ENCODE results near the gene CFAP77.

Gene CFAP77

DNA sequence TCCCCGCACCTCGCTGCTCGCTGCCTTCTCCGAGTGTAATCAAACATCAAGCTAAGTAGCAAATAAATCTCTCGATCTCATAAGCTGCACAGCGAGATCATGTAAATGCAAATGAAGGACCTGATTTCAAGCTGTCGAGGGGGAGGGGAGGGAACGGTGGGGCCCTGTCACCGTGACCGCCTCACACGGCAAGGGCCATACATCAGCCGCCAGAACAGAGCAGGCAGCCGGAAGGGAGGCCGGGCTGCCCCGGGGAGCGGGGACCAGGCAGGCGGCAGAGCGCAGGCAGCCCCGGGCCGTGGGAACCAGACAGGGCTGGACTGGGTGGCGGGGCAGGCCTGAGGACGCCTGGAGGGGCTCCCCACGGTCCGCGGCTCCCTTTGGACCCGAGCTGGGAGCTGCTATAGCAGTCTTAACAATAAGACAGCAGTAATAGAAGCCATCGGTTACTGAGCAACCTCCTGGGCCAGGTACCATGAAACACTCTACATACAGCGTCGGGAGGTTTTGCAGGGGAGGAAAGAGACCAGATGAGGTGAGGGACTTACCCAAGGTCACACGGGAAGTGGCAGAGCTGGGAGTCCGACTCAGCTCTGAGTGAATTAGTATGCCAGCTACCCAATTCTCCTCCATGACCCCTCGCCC is 76.8 kb downstream of the CFAP77 start:
- in situ Hi-C loops (cut with MboI; ENCODE audit: low sequenced_read_pairs), result no loop called here

DNA sequence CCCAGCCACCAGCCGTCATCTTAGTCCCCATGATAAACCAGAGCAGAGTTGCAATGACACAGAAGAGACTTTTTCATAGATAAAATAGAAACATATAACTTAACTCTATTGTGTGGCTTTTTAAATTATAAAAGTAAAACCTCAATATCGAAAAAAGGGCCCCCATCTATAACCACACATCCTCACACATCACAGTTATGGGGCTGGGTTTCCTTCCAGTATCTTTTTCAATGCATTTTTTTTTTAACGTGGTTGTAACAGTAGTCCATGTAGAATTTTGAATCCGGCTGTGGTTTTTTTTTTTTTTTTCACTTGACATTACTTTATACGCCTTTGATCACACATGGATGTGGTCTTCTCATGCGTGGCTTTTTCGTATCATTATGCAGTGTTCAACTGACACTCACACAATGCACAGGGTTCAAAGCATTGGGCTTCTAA is 77.4 kb downstream of the CFAP77 start:
- in situ Hi-C loops (cut with MboI; ENCODE audit: low sequenced_read_pairs), result no loop called here

DNA sequence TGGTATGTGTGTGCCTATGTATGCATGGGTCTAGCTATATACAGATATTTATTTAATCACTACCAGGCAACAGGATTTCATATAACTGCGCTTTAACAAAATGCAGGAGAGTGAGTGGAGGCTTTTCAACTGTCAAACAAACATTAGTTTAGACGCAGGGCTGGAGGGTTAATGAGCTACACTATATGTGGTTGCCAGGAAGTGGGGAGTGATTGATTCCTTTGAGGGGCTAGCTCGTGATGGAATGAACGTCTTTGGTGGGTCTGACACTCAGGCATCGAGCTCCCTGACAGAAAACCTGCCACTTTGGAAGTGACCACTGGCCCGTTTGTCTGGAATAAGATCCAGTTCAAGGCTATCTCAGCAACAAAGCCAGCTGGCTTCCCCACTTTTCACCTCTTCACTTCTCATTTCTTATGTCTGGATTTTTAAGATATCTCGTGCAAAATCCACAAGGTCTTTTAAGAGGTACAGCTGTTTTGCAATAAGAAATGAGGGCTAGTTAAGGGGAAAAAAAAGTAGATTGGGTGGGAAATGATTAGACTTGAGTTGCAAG is 78.0 kb downstream of the CFAP77 start:
- in situ Hi-C loops (cut with MboI; ENCODE audit: low sequenced_read_pairs), result no loop called here

DNA sequence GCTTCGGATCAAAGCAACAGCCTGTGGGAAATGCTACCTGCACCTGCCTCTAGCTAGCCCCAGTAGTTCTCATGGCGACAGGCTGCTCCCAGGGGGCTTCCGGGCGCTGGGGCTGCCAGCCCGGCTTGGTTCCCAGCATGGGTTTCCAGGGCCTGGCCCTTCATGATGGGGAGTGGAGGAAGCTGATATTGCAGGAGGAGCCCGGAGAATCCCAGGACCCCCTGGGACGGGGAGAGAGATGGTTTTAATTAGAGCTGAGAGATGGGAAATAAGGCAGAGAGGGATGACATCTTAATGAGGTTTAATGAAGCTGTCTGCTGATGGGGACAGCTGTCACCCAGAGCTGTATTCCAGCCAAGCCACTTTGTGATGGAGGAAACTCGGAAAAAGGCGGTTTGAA is 78.6 kb downstream of the CFAP77 start:
- in situ Hi-C loops (cut with MboI; ENCODE audit: low sequenced_read_pairs), result no loop called here

DNA sequence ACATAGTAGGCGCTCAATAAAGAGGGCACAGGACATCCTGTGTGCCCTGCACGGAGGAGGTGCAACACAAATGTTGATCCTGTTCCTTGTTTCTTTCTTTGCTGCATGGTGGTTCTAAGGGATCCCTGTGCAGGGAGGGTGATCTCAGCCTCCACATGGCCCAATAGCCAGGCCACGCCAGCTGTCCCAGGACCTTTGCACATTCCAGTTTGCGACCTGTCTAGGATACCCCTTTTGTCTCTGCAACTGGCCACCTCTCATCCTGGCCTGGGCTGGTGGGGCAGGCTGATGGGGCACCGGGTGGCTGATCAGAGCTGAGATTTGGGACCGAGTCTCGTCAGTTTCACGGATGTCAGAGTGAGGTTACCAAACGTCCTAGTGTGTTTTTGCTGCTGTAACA is 79.5 kb downstream of the CFAP77 start:
- in situ Hi-C loops (cut with MboI; ENCODE audit: low sequenced_read_pairs), result no loop called here

DNA sequence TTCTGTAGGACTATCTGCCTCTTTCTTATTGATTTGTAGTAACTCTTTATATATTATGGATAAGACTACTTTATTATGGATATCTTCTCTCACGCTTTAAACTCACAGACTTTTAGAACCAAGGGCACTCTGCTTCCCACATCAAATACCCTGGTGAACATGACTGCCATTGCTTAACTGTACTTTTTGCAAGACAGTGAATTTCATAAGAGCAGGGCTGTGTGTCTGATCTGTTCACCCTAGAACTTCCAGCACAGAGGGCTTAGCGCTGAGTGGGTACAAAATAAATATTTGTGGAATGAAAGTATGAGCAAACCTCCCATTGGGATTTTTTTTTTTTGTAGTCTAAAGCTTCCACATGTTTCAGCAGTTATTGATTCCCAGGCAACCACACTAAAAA is 84.8 kb downstream of the CFAP77 start:
- in situ Hi-C loops (cut with MboI; ENCODE audit: low sequenced_read_pairs), result no loop called here

DNA sequence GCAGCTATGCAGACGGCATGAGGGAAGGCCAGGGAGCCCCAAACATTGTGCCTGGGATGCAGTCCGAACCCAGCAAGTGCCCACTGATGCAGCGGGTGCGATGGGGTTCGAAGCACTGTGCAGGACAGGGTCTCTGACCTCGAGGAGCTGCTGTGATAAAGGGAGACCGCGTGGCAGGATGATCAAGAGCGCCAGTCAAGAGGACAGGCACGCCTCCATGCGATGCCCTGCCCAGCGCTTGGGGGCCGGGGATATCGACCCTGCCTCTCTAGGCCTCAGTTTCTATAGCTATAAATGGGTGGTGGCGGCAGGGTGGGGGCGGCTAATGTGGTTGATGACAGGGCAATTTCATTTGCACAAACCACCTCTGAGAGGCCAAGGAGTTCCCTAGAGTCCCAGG is 87.7 kb downstream of the CFAP77 start:
- in situ Hi-C loops (cut with MboI; ENCODE audit: low sequenced_read_pairs), result no loop called here

DNA sequence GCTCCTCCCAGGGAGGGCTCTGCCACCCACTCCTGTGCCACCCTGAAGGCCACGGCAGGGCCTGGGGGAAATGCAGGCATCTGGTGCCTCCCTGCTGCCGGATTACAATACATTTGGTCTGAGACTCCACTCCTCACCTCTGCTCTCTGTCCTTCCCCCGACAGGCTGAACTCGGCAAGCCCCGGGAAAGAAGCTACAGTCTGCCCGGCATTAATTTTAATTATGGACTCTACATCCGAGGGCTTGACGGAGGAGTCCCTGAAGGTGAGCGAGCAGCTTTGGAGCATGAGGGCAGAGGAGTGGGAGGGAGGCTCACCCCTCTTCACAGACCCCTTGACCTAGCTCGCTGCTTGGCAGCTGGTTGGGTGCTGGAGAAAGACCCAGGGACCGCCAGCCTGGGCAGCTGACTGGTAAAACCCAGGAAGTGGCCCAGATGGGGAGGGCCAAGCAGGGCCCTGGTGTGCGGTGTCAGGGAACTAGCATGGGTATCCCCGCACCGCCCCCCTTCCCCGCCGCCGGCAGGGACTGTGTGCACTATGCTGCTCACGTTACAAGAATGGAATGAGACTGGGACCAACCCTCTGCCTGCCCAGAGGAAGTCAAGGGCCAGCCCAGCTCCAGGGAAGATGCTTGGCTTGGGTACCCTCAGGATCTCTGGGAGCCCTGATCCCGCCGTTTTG is 88.7 kb downstream of the CFAP77 start:
- in situ Hi-C loops (cut with MboI; ENCODE audit: low sequenced_read_pairs), result no loop called here

DNA sequence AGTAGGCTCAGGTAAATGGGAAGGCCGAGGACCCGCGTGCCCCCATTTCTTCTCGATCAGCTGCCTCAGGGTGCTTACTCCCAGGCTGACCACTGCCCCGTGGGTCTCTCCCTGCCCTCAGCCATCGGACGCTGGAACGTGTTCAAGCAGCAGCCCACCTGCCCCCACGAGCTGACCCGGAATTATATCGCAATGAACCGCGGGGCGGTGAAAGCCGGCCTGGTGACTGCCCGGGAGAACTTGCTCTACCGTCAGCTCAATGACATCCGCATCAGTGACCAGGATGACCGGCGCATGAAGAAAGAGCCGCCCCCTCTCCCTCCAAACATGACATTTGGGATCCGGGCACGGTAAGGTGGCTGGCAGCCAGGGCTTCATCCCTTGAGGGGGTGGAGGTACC is 89.2 kb downstream of the CFAP77 start:
- in situ Hi-C loops (cut with MboI; ENCODE audit: low sequenced_read_pairs), result no loop called here

DNA sequence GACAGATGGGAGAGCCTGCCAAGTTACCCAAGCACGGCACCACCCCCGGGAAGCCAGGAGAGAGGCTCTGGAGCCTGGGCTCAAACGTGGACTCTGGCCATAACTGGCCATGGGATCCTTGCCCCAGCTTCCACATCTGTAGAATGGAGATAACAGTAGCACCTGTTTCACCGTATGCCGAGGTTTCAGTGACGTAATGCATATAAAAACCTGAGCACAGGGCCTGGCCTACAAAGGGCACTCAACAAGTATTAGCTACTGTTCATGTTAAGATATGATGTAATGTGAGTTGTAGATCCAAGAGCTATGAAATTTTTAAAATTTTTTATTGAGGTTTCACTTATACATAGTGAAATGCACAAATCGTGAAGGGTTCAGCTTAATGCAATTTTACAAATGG is 90.2 kb downstream of the CFAP77 start:
- in situ Hi-C loops (cut with MboI; ENCODE audit: low sequenced_read_pairs), result no loop called here

DNA sequence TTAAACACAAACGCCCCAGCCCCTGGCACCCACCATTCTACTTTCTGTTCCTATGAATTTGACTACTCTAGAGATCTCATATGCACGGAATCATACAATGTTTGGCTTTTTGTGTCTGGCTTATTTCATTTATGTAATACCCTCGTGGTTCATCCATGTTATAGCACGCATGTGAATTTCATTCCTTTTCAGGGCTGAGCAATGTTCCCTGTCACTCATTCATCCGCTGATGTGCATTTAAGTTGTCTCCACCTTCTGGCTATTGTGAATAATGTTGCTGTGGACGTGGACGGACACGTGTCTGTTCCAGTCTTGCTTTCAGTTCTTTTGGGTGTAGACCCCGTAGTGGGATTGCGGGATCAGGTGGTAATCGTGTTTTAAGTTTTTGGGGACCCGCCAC is 92.5 kb downstream of the CFAP77 start:
- in situ Hi-C loops (cut with MboI; ENCODE audit: low sequenced_read_pairs), result no loop called here

DNA sequence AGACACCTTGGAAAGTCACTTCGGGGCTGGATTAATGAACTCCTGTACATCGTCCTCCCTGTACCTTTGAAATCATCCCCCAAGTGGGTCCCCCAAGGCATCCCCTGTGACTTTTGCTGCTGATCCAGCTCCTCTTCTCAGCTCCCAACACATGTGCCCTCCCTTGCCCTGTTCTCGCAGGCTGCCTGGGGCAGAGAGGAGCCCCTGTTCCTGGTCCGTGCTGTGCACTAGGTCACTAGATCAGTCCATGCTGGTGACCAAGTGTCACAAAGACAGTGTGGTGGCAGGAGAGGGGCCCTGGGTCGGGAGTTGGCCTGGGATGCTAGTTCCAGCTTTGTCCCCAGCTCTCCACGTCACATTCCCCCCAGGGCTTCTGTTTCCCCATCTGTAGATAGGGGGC is 93.1 kb downstream of the CFAP77 start:
- in situ Hi-C loops (cut with MboI; ENCODE audit: low sequenced_read_pairs), result no loop called here

DNA sequence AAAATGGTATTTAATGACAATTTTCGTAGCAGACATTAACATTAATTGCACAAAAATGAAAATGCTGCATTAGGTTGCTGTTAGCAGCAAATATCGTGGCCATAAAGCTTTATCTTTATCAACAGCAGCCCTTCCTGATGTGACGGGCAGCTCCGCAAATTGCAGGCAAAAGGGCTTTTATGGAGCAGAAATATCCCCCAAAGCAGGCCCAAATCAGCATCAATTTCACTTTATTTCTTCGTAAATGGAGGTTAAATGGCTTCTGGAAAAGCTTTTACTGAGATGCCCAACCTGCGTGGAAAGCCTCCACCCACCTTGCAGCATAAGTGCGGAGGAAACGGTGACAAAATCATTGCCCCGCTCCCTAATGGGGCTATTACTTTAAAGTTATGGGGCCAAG is 94.5 kb downstream of the CFAP77 start:
- in situ Hi-C loops (cut with MboI; ENCODE audit: low sequenced_read_pairs), result no loop called here

DNA sequence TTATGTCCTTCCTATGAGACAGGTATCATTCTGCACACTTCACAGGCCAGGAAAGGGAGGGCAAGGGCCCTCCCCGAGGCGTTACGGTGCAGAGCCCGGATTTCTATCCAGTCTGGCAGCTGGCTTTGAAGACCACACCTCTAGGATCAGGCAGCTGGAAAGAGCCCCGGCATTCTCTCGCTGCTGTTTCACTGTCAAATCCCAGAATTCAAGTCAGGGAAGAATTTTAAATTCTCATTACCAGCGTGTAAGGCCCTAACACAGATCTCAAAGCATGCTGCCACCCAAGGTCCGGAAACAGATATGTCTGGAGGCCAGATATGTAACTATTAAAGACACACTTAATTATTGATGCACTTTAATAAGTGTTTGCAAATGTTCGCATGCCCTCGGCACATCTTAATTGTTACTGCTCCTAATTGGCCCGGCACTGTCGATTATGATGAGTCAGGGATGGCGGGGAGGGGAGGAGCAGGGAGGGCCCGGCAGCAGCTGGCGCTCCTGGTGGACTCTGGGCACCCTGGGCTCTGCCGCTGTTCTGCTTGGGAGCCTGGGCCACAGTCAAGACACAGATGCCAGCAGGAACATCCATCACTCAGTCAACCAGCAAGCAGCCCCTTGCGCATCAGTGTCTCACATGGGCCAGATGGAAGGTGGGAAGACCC is 96.1 kb downstream of the CFAP77 start:
- in situ Hi-C loops (cut with MboI; ENCODE audit: low sequenced_read_pairs), result no loop called here

DNA sequence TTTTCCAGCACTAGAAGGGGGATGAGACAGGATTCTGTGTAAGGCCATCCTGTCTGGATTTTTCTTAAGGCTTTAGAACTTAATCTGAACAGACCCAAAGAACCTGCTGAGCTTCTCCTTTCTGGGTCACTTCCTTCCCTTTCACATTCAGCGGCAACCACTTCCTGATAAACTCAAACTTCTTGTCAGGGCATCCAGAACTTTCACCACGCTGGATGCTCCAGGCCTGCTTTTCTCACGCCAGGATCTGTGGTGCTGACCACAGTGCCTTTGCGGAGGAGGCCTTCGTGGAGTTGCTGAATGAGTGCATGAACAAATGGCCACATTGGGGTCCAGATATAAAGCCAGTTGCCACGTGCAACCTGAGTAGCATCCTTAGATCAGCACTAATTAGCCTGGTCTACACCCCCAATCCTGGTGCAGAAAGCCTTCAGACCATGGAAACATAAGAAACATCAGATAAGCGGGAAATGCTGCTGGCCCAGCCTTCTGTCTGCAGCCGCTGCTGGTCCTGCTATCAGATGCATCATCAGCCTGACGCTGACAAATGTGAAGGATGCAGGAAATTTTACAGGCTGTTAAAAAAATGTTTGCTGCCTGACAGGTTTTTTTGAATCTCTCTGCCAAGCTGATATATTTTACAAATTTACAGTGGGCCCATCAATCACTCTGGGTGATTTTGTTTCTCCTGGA is 97.1 kb downstream of the CFAP77 start:
- in situ Hi-C loops (cut with MboI; ENCODE audit: low sequenced_read_pairs), result no loop called here

DNA sequence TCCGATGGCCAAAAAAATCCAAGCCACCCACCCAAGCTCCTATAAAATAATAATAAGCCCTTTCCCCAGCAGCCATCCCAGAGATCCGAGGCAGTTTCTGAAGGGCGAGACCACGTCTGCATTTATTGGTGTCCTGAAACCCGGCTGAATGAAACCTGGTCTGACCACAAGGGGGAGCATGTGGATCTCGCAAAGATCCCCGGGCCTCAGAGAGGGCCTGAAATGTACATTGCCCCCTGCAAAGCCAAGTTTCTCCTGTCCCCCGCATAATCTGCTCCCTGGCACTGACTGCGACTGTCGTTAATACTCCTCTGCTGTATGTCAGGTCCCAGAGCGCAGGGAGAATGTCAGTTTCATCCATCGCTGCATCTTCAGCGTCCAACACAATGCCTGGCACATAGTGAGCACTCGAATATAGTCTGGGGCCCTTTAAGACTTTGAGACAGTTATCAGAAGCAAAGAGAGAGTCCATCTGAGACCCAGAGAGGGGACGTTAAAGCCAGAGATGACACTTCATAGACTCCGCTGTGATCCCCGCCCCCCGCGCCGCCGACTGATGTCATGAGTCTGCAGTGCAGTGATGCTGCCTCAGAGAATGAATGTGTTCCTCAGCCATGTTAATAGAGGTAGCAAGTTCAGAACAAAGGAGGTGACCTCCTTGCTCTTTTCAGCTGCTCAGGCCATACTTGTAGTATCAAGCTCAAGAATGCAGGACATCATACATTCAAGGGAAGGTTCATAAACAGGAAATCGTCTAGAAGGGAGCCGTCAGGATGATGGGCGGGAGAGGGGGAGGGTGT is 97.9 kb downstream of the CFAP77 start:
- in situ Hi-C loops (cut with MboI; ENCODE audit: low sequenced_read_pairs), result no loop called here

DNA sequence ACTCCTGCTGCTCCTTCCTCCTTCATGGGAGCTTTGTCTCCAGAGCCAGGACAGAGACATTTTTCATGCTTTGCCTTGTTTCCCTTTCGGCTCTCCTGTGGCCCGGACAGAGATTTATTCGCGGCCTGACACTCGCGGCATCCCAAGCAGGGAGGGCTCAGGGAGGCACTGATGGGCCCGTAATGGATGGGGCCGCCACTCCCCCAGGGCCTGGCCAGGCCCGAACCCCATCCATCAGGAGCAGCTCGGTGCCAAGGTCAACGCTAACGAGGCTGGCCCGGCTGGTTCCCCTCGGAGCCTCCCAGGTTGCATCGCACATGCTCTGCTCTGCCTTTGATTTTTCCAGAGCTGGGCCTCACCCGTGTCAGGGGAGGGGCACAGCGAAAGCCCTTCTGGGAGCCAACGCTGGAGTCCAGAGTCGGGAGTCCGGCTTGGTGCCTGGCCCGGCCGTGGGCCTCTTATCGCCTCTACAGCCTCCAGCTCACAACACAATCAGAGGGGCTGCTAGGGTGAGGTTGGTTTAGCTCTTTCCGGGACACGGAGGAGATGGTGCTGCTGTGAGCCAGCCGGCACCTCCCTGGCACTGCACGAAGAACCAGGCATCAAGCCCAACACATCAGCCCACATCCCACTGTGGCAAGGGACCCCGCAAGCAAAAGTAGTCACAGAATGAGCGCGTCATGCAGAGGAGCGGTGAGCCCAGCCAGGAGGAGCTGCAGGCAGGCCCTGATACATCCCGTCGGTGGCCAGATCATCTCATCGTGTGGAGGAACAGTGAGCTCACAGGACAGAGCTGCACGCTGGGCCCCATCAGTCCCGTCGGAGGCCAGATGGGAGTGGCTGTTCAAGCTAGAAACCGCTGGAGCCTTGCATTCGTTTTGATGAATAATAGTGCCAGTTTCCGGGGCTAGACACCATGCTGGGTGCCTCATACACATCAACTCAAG is 100.2 kb downstream of the CFAP77 start:
- in situ Hi-C loops (cut with MboI; ENCODE audit: low sequenced_read_pairs), result no loop called here

DNA sequence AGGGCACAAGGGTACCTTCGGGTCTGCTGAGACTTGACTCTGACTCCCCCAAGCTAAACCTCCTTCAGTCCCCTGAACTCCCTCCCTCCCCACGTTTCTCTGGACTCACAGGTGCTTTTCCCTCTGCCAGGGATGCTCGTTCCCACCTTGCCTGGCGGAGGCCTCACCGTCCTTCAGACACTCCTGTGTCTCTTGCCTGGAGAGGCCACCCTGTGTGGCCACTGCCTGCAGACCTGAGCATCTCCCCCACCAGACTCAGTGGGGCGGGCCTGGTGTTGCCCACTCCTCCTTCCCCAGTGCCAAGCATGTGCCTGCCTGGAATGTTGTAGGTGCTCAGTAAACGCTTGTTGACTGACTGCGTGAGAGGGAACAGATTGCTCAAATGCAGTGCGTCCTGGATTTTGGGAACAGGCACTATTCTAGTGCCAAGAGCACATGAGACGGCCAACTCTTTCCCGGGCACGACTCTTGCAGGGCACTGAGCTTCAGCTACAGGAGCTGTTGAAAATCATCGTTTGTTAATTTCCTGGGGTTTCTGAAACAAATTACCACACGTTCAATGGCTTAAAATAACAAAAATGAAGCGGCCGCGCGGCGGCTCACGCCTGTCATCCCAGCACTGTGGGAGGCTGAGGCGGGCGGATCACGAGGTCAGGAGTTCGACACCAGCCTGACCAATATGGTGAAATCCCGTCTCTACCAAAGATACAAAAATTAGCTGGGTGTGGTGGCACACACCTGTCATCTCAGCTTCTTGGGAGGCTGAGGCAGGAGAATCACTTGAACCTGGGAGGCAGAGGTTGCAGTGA is 101.4 kb downstream of the CFAP77 start:
- in situ Hi-C loops (cut with MboI; ENCODE audit: low sequenced_read_pairs), result no loop called here

DNA sequence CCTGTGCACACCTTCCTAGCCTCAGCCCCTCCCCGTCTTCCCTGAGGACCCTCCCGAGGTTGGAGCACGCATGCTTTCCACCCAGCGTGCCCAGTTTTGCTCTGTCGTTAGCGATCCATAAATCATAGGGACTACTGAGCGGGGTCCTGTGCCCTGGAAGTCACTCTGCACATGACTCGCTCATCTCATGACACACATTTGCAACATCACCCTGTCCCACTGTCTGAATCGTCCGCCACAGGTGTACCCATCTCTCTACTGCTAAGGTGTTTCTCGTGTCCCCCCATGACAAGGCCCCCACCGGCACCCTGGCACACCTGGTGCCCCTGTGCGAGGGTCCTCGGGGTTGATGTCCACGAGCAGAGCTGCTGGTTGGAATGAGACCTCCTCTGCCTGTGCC is 103.4 kb downstream of the CFAP77 start:
- in situ Hi-C loops (cut with MboI; ENCODE audit: low sequenced_read_pairs), result no loop called here

Data from HL-60/S4 treated with retinoic acid at 250 ng/mL for 4 days and 3 days (cell line).